ENCODE results near the gene MYBBP1A. TPM values are rescaled to one million over a fixed set of nuclear protein-coding genes. Genes with fewer than 3 reads are reported as not detected.

Gene MYBBP1A
- total and polyA plus RNA-seq, 2 of the 8 experiments (the other 6 are each of a cell fraction or from before 2014, with no cell fraction given): 46.8 to 151 TPM

- TF ChIP-seq SIRT6 (IDR thresholded peaks at IDR 0.05; ENCODE audit: low read length): no peak
- no peak for TF ChIP-seq TAF1 (IDR thresholded peaks at IDR 0.05; ENCODE audit: low read depth, low read length)
- no peak for TF ChIP-seq KDM1A (IDR thresholded peaks at IDR 0.05; ENCODE audit: borderline replicate concordance, low read length)
- no peak for TF ChIP-seq PHF8 (conservative IDR thresholded peaks at IDR 0.05; ENCODE audit: low read depth, low read length)
- no peak for TF ChIP-seq RAD21 (IDR thresholded peaks at IDR 0.05 in 1 of 2, conservative IDR thresholded peaks at IDR 0.05 in 1 of 2; ENCODE audit: low read depth in 2 of 2, low read length in 2 of 2)
- TF ChIP-seq E2F6 (IDR thresholded peaks at IDR 0.05): no peak
- peak; percentile 65; the same call in 1 of the 2 replicates for TF ChIP-seq CREB1 (IDR thresholded peaks at IDR 0.05)
- peak; percentile 29; the same call in 1 of the 2 replicates for TF ChIP-seq CEBPB (IDR thresholded peaks at IDR 0.05; ENCODE audit: low read depth, low read length)
- TF ChIP-seq HDAC2 (IDR thresholded peaks at IDR 0.05; ENCODE audit: borderline replicate concordance in 1 of 2, low read depth in 2 of 2, low read length in 2 of 2): peak in 1 of 2 experiments; percentile 73; a peak in 1 of 4 replicates
These were observed 62.2 kb downstream of the MYBBP1A start (continued) for GRCh38 chr17:4492721-4493561.
